ENCODE data around the gene MPC2.

The MPC2 gene

GRCh38 chr1:167924102-167924501 is 12.8 kb downstream of the MPC2 start:
- TF ChIP-seq Cebpa-rat (IDR thresholded peaks at IDR 0.05), result no peak
- no peaks in the 10 kb centered on the region for H3K9me3 ChIP-seq
- H3K36me3 ChIP-seq, result peaks cover 1% of the 10 kb centered on the region; the same call in 1 of the 2 replicates
- no peaks in the 10 kb centered on the region for H4K20me1 ChIP-seq
- 0 out of 2 replicates have a peak, but pooled peaks cover 6% of the 10 kb centered on the region for H3K4me1 ChIP-seq
- H3K27me3 ChIP-seq, result no peaks in the 10 kb centered on the region
- no peak overlapping the region for H3K27ac ChIP-seq
- no peak overlapping the region for H3K4me3 ChIP-seq
- H3K4me2 ChIP-seq, result no peak overlapping the region
- no peak overlapping the region for H3K9ac ChIP-seq

- no peak for TF ChIP-seq Cebpa-rat (IDR thresholded peaks at IDR 0.05)
- H4K20me1 ChIP-seq, result no peaks in the 10 kb centered on the region
- no peaks in the 10 kb centered on the region for H3K27me3 ChIP-seq
- H3K36me3 ChIP-seq, result peaks cover 4% of the 10 kb centered on the region; the same call in 1 of the 2 replicates
- no peak overlapping the region for H3K9ac ChIP-seq
- no peak overlapping the region for H3K4me3 ChIP-seq
- no peak overlapping the region for H3K4me2 ChIP-seq
- 0 out of 2 replicates have a peak, but pooled peaks cover 6% of the 10 kb centered on the region for H3K4me1 ChIP-seq
- H3K9me3 ChIP-seq, result no peaks in the 10 kb centered on the region
- H3K27ac ChIP-seq, result no peak overlapping the region
These were observed 13.4 kb downstream of the MPC2 start for GRCh38 chr1:167923324-167924056.

GRCh38 chr1:167922611-167923074 is 14.2 kb downstream of the MPC2 start:
- H3K9me3 ChIP-seq, result no peaks in the 10 kb centered on the region
- no peak overlapping the region for H3K9ac ChIP-seq
- H3K27me3 ChIP-seq, result no peaks in the 10 kb centered on the region
- H3K27ac ChIP-seq, result no peak overlapping the region
- no peaks in the 10 kb centered on the region for H4K20me1 ChIP-seq
- TF ChIP-seq Cebpa-rat (IDR thresholded peaks at IDR 0.05), result no peak
- no peak overlapping the region for H3K4me2 ChIP-seq
- H3K4me1 ChIP-seq, result 0 out of 2 replicates have a peak, but pooled peaks cover 4% of the 10 kb centered on the region
- H3K4me3 ChIP-seq, result no peak overlapping the region
- peaks cover 4% of the 10 kb centered on the region; the same call in 1 of the 2 replicates for H3K36me3 ChIP-seq

GRCh38 chr1:167922023-167922422 is 14.8 kb downstream of the MPC2 start:
- Histone ChIP-seq H3K4me3 (no peak overlapping the region), H4K20me1 (no peaks in the 10 kb centered on the region), H3K9ac (no peak overlapping the region), H3K36me3 (peaks cover 9% of the 10 kb centered on the region), H3K27me3 (no peaks in the 10 kb centered on the region), H3K27ac (no peak overlapping the region), H3K4me1 (no peaks in the 10 kb centered on the region), H3K9me3 (no peaks in the 10 kb centered on the region), H3K4me2 (no peak overlapping the region)
- TF ChIP-seq Cebpa-rat (IDR thresholded peaks at IDR 0.05), result no peak

GRCh38 chr1:167916766-167917511 is 19.9 kb downstream of the MPC2 start:
- Histone ChIP-seq H3K4me2 (no peak overlapping the region), H3K27ac (no peak overlapping the region)

GRCh38 chr1:167915569-167915968 is 21.3 kb downstream of the MPC2 start:
- Histone ChIP-seq H3K4me2 (no peak overlapping the region), H3K27ac (no peak overlapping the region), H3K9ac (no peak overlapping the region), H3K27me3 (no peaks in the 10 kb centered on the region), H3K4me3 (no peak overlapping the region), H3K9me3 (0 out of 2 replicates have a peak, but pooled peaks cover 2% of the 10 kb centered on the region), H3K36me3 (peaks cover 27% of the 10 kb centered on the region), H3K4me1 (no peaks in the 10 kb centered on the region), H4K20me1 (no peaks in the 10 kb centered on the region)
- TF ChIP-seq Cebpa-rat (IDR thresholded peaks at IDR 0.05), result no peak

More at GRCh38 chr1:167916766-167917511, 19.9 kb downstream of the MPC2 start:
- Histone ChIP-seq H3K9ac (no peak overlapping the region), H3K4me3 (no peak overlapping the region), H3K27me3 (no peaks in the 10 kb centered on the region), H3K9me3 (no peaks in the 10 kb centered on the region), H3K4me1 (no peaks in the 10 kb centered on the region), H3K36me3 (peaks cover 27% of the 10 kb centered on the region), H4K20me1 (no peaks in the 10 kb centered on the region)
- no peak for TF ChIP-seq Cebpa-rat (IDR thresholded peaks at IDR 0.05)

- no peaks in the 10 kb centered on the region for H3K27me3 ChIP-seq
- H3K36me3 ChIP-seq, result peaks cover 24% of the 10 kb centered on the region
- no peak within 1 kb of the TSS for H3K27ac ChIP-seq
- H3K4me1 ChIP-seq, result no peaks in the 10 kb centered on the region
- no peak within 1 kb of the TSS for H3K4me2 ChIP-seq
- H3K9ac ChIP-seq, result no peak within 1 kb of the TSS
- TF ChIP-seq Cebpa-rat (IDR thresholded peaks at IDR 0.05), result no peak
- H4K20me1 ChIP-seq, result no peaks in the 10 kb centered on the region
- H3K9me3 ChIP-seq, result peaks cover 18% of the 10 kb centered on the region
- no peak within 1 kb of the TSS for H3K4me3 ChIP-seq
These were observed 22.9 kb downstream of the MPC2 start, which contains the start of gene ADCY10 for GRCh38 chr1:167913895-167914496. TSS of gene ADCY10 (minus strand) at chr1:167914134. CDS start at chr1:167905140, 8,994 bp downstream.

- Histone ChIP-seq H3K27me3 (no peaks in the 10 kb centered on the region), H3K9me3 (peaks cover 18% of the 10 kb centered on the region), H3K27ac (no peak overlapping the region), H3K9ac (no peak overlapping the region), H3K4me3 (no peak overlapping the region), H4K20me1 (no peaks in the 10 kb centered on the region), H3K36me3 (peaks cover 20% of the 10 kb centered on the region), H3K4me2 (no peak overlapping the region), H3K4me1 (no peaks in the 10 kb centered on the region)
- no peak for TF ChIP-seq Cebpa-rat (IDR thresholded peaks at IDR 0.05)
These were observed 24.6 kb downstream of the MPC2 start for GRCh38 chr1:167912294-167912693.

GRCh38 chr1:167911413-167911812 is 25.5 kb downstream of the MPC2 start:
- Histone ChIP-seq H4K20me1 (no peaks in the 10 kb centered on the region), H3K36me3 (peaks cover 15% of the 10 kb centered on the region), H3K9me3 (peaks cover 18% of the 10 kb centered on the region), H3K4me2 (no peak overlapping the region), H3K4me3 (no peak overlapping the region), H3K27me3 (no peaks in the 10 kb centered on the region), H3K4me1 (no peaks in the 10 kb centered on the region), H3K27ac (no peak overlapping the region), H3K9ac (no peak overlapping the region)
- TF ChIP-seq Cebpa-rat (IDR thresholded peaks at IDR 0.05), result no peak

Measured in BLaER1 (cell line).